SK-N-SH treated with all-trans-retinoic acid at 6 μM for 48 hours (cell line): ENCODE measurements around the gene EZR.

Experiments
- BACH2 ChIP-seq: fragments of 250-450 bp; sonication (Bioruptor Pico); IDR thresholded peaks from 2 replicates; pipeline ENCODE4 v1.9.0; 2021; ENCODE audit warnings: mild to moderate bottlenecking, borderline replicate concordance
- ESRRG ChIP-seq: fragments of 250-450 bp; sonication (Bioruptor Pico); IDR thresholded peaks from 2 replicates; pipeline ENCODE4 v1.6.1; 2021; ENCODE audit warnings: mild to moderate bottlenecking
- PATZ1 ChIP-seq: fragments of 250-450 bp; sonication (Bioruptor Pico); IDR thresholded peaks from 2 replicates; pipeline ENCODE4 v1.8.0; 2020; ENCODE audit warnings: mild to moderate bottlenecking, moderate library complexity, borderline replicate concordance
- PPARA ChIP-seq: fragments of 250-450 bp; sonication (Bioruptor Pico); IDR thresholded peaks from 2 replicates; pipeline ENCODE4 v1.5.0; 2020; ENCODE audit warnings: mild to moderate bottlenecking, borderline replicate concordance
- SNAI2 ChIP-seq: fragments of 250-450 bp; sonication (Bioruptor Pico); IDR thresholded peaks from 2 replicates; pipeline ENCODE4 v1.5.0; 2020; ENCODE audit warnings: mild to moderate bottlenecking, moderate library complexity
- ZFP30 ChIP-seq: fragments of 450-650 bp; formaldehyde crosslinking; IDR thresholded peaks from 2 replicates; pipeline ENCODE4 v1.5.0; 2022; ENCODE audit warnings: mild to moderate bottlenecking, moderate library complexity
- ZNF565 ChIP-seq: fragments of 450-650 bp; formaldehyde crosslinking; conservative IDR thresholded peaks from 2 replicates; pipeline ENCODE4 v1.5.0; 2020; ENCODE audit warnings: low read depth, mild to moderate bottlenecking, moderate library complexity
- ZNF8 ChIP-seq: fragments of 450-650 bp; formaldehyde crosslinking; IDR thresholded peaks from 2 replicates; pipeline ENCODE4 v1.5.0; 2020; ENCODE audit warnings: mild to moderate bottlenecking, moderate library complexity

DNA sequence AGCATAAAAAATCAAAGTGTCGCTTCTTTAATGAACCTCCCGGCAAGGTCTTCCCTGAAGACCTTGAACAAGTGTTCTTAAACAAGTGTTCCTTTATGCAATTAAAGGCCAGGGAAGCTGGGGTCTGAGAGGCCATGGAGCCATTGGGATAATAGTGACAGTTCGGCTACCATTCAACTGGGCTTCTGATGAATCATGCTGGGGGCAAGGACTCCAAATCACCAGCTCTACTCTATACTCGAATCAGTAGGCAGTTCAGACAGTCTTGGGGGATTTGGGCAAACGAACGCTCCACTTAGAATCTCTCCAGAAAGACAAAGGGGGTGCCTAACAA is 34.7 kb upstream of the EZR start:
- TF ChIP-seq SNAI2 (CRISPR knock-in tag) (no peak), PATZ1 (CRISPR knock-in tag) (no peak), ZNF8 (CRISPR knock-in tag) (no peak), ZNF565 (CRISPR knock-in tag) (no peak), PPARA (CRISPR knock-in tag) (no peak), BACH2 (CRISPR knock-in tag) (no peak), ZFP30 (no peak), ESRRG (no peak)
